ENCODE measurements around the gene ANAPC13.

GRCh38 chr3:134482622-134483021 lies 3.2 kb downstream of the ANAPC13 start:
- TF ChIP-seq RAD21 (IDR thresholded peaks at IDR 0.05; ENCODE audit: insufficient read depth, low read depth, low read length) (no peak), TAF1 (IDR thresholded peaks at IDR 0.05; ENCODE audit: borderline replicate concordance, low read depth, low read length) (no peak), RB1 (IDR thresholded peaks at IDR 0.05; ENCODE audit: borderline replicate concordance) (no peak), CHD1 (IDR thresholded peaks at IDR 0.05; ENCODE audit: low read depth, low read length) (no peak), POLR2A (IDR thresholded peaks at IDR 0.05; ENCODE audit: low read depth, low read length) (no peak)
- TF ChIP-seq, protein P1, sequence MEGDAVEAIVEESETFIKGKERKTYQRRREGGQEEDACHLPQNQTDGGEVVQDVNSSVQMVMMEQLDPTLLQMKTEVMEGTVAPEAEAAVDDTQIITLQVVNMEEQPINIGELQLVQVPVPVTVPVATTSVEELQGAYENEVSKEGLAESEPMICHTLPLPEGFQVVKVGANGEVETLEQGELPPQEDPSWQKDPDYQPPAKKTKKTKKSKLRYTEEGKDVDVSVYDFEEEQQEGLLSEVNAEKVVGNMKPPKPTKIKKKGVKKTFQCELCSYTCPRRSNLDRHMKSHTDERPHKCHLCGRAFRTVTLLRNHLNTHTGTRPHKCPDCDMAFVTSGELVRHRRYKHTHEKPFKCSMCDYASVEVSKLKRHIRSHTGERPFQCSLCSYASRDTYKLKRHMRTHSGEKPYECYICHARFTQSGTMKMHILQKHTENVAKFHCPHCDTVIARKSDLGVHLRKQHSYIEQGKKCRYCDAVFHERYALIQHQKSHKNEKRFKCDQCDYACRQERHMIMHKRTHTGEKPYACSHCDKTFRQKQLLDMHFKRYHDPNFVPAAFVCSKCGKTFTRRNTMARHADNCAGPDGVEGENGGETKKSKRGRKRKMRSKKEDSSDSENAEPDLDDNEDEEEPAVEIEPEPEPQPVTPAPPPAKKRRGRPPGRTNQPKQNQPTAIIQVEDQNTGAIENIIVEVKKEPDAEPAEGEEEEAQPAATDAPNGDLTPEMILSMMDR (IDR thresholded peaks at IDR 0.05 in 2 of 3, conservative IDR thresholded peaks at IDR 0.05 in 1 of 3; ENCODE audit: control insufficient read depth in 2 of 3, extremely low read depth in 1 of 3, insufficient read depth in 1 of 3, low read depth in 3 of 3, low read length in 3 of 3): no peak
